CD4-positive, alpha-beta memory T cell (primary cell): ENCODE data around the gene GPC5. TPM values are rescaled to one million over a fixed set of nuclear protein-coding genes. Genes with fewer than 3 reads are reported as not detected.

Source experiments
- CTCF ChIA-PET: fragments of 350-600 bp; sonication (Branson Sonifier 250); formaldehyde crosslinking; loops from one replicate; lab custom pipeline; 2021; ENCODE audit warnings: inconsistent platforms; ENCODE audit not compliant: partially characterized antibody; lab: Charles Lee
- POLR2A ChIA-PET: fragments of 350-600 bp; sonication (Branson Sonifier 250); formaldehyde crosslinking; loops from one replicate; lab custom pipeline; 2021; ENCODE audit not compliant: partially characterized antibody; lab: Charles Lee
- DNase-seq, 5 donors: peaks; one replicate each; pipeline versions ENCODE4 v3.0.0 to v3.0.0-alpha.2; 2020 to 2022; ENCODE audit warnings: mixed read lengths in 1 of 5
- H3K27ac ChIP-seq: one replicate; pipeline ENCODE4 v1.7.0; 2013; ENCODE audit warnings: low read depth, low read length
- H3K27me3 ChIP-seq: 2 replicates; pipeline ENCODE4 v1.7.0; 2013; ENCODE audit warnings: mild to moderate bottlenecking, low read length, moderate library complexity; ENCODE audit not compliant: insufficient read depth
- H3K36me3 ChIP-seq: 2 replicates; pipeline ENCODE4 v1.7.0; 2013; ENCODE audit warnings: mild to moderate bottlenecking, low read length, moderate library complexity; ENCODE audit not compliant: insufficient read depth
- H3K4me1 ChIP-seq: 2 replicates; pipeline ENCODE4 v1.7.0; 2013; ENCODE audit warnings: mild to moderate bottlenecking, low read length, moderate library complexity; ENCODE audit not compliant: insufficient read depth
- H3K4me3 ChIP-seq, 2 donors: one replicate each; pipeline ENCODE4 v1.7.0; 2013; ENCODE audit warnings: low read length in 2 of 2, mild to moderate bottlenecking in 1 of 2
- H3K9me3 ChIP-seq, 2 donors: one replicate each; pipeline ENCODE4 v1.7.0; 2013; ENCODE audit warnings: low read length in 2 of 2, control low read depth in 1 of 2; ENCODE audit not compliant: control insufficient read depth in 1 of 2
- H3K27ac Mint-ChIP-seq, 7 donors: one replicate each; pipeline ENCODE4 v1.8.0; 2020 to 2021; ENCODE audit warnings: mixed read lengths in 7 of 7, mild to moderate bottlenecking in 6 of 7, inconsistent platforms in 3 of 7, moderate library complexity in 3 of 7
- H3K27me3 Mint-ChIP-seq, 2 donors: one replicate each; pipeline ENCODE4 v1.8.0; 2020 to 2021; ENCODE audit warnings: mixed read lengths in 2 of 2
- H3K36me3 Mint-ChIP-seq, 2 donors: one replicate each; pipeline ENCODE4 v1.8.0; 2020 to 2021; ENCODE audit warnings: mixed read lengths in 2 of 2, inconsistent platforms in 1 of 2, mild to moderate bottlenecking in 1 of 2
- H3K4me1 Mint-ChIP-seq, 4 donors: one replicate each; pipeline ENCODE4 v1.8.0; 2020 to 2021; ENCODE audit warnings: mixed read lengths in 4 of 4, mild to moderate bottlenecking in 1 of 4
- H3K4me3 Mint-ChIP-seq, 8 donors: one replicate each; pipeline ENCODE4 v1.8.0; 2020 to 2021; ENCODE audit warnings: mixed read lengths in 8 of 8, mild to moderate bottlenecking in 7 of 8, moderate library complexity in 6 of 8, inconsistent platforms in 3 of 8
- H3K9me3 Mint-ChIP-seq, 8 donors: one replicate each; pipeline ENCODE4 v1.8.0; 2020 to 2021; ENCODE audit warnings: mixed read lengths in 8 of 8, mild to moderate bottlenecking in 5 of 8, inconsistent platforms in 3 of 8, moderate library complexity in 1 of 8
- intact Hi-C: fragments of 100-400 bp; cut with micrococcal nuclease; formaldehyde crosslinking; loops from one replicate; pipeline ENCODE4 v1.15.1; 2023
- polyA plus RNA-seq, 2 donors: library from polyadenylated mRNA; unstranded; fragments of 300-500 nt; fragmentation: Illumina TruSeq; gene quantifications; one replicate each; pipeline ENCODE4 v1.2.3, GENCODE V29; 2021
- total RNA-seq, 2 experiments: library from RNA; stranded (reverse); gene quantifications; one replicate each; pipeline ENCODE4 v1.2.3, GENCODE V29; 2021

GPC5 gene
- total and polyA plus RNA-seq, 4 experiments from 2014 or later: 0.14 TPM; not detected in 3

DNA sequence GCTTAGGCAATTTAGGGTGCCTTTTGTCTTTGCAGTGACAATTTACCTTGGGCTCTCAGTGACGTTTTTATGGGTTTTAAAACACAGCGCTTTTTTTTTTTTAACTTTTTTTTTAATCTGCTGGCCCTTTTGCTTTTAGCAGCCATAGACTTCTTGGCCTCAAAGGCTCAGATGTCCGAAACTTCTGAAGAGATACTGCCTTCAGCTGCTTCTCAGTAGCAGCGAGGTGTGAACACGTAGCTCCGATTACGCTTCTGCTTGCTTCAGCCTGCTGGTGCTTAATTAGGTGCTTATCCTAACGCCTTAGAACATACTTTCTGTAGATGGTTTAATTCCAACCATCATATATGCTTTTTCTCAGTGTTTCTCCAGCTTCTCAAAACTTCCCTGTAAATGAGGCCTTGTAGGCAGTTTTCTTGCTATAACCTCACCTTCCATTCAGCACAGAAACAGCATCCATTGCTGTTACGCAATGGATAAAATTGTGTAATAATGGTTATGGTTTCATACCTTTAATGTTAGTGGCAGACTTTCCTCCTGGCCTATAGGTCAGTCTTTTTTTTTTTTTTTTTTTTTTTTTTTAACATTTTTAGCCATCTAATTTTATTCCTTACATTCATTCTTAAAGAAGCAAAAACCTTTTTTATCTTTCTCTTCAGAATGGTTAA lies 723.9 kb downstream of the GPC5 start:
- no peak for DNase-seq
- H3K27ac Mint-ChIP-seq: no peak overlapping the region
- intact Hi-C loops: no loop called here
- Histone ChIP-seq H3K9me3 (no peaks in the 10 kb centered on the region), H3K27me3 (no peaks in the 10 kb centered on the region), H3K4me3 (no peak overlapping the region), H3K4me1 (no peaks in the 10 kb centered on the region), H3K27ac (no peak overlapping the region), H3K36me3 (no peaks in the 10 kb centered on the region)
- no peaks in the 10 kb centered on the region for H3K36me3 Mint-ChIP-seq
- H3K4me1 Mint-ChIP-seq: no peaks in the 10 kb centered on the region
- ChIA-PET POLR2A (no interaction called here), CTCF (no interaction called here)
- no peaks in the 10 kb centered on the region for H3K27me3 Mint-ChIP-seq
- peaks cover 0 to 15% (median 2%) of the 10 kb centered on the region in 8 donors for H3K9me3 Mint-ChIP-seq
- H3K4me3 Mint-ChIP-seq: no peak overlapping the region

DNA sequence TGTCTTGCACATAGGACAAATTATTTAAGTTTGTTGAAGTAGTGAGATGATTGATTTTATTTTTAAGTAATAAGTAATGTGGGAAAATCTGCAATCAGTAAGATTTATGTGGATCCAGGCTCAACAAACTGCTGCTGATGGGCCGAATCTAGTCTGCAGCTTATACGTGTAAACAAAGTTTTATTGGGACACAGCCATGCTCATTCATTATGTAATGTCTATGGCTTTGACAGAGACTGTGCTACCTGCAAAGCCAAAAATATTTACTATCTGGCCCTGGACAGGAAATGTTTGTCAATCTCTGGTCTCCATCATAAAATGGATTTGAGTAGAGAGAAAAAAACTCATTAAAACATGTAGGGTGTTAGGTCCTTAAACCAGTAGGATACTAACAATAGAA lies 728.0 kb downstream of the GPC5 start:
- ChIA-PET CTCF (no interaction called here), POLR2A (no interaction called here)
- no peaks in the 10 kb centered on the region for H3K4me1 Mint-ChIP-seq
- no peaks in the 10 kb centered on the region for H3K36me3 Mint-ChIP-seq
- Histone ChIP-seq H3K9me3 (no peaks in the 10 kb centered on the region), H3K27ac (no peak overlapping the region), H3K4me3 (no peak overlapping the region), H3K4me1 (no peaks in the 10 kb centered on the region), H3K27me3 (no peaks in the 10 kb centered on the region), H3K36me3 (no peaks in the 10 kb centered on the region)
- no peak overlapping the region for H3K4me3 Mint-ChIP-seq
- H3K9me3 Mint-ChIP-seq: peaks cover 0 to 4% (median 0%) of the 10 kb centered on the region in 8 donors
- H3K27me3 Mint-ChIP-seq: no peaks in the 10 kb centered on the region
- DNase-seq: no peak
- H3K27ac Mint-ChIP-seq: no peak overlapping the region
- intact Hi-C loops: no loop called here

DNA sequence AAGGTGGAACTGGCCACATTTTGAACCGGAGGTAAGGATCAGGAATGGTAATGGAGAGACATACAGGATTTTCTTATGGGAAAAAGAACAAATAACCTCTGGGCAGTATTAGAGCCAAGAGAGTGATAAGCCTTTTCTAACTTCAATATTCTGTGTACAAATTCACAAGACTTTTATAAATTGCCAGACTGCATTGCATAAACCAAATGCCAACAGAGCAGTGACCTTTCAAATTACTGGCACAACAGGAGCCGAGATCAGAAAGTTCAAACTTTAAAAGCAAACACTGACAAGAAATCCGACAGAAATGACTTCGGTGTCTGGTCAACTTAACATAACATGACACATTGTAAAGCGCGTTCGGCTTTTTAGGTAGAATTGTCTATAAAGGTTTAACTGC lies 737.1 kb downstream of the GPC5 start:
- intact Hi-C loops: no loop called here
- DNase-seq: no peak
- no peaks in the 10 kb centered on the region for H3K4me1 ChIP-seq
- Mint-ChIP-seq H3K27ac (no peak overlapping the region), H3K9me3 (peaks cover 0 to 8% (median 2%) of the 10 kb centered on the region in 8 donors), H3K27me3 (no peaks in the 10 kb centered on the region), H3K4me1 (no peaks in the 10 kb centered on the region), H3K36me3 (no peaks in the 10 kb centered on the region), H3K4me3 (no peak overlapping the region)
- H3K36me3 ChIP-seq: no peaks in the 10 kb centered on the region
- H3K4me3 ChIP-seq: no peak overlapping the region
- H3K27me3 ChIP-seq: no peaks in the 10 kb centered on the region
- no peaks in the 10 kb centered on the region for H3K9me3 ChIP-seq
- H3K27ac ChIP-seq: no peak overlapping the region
- CTCF ChIA-PET: no interaction called here
- POLR2A ChIA-PET: no interaction called here

DNA sequence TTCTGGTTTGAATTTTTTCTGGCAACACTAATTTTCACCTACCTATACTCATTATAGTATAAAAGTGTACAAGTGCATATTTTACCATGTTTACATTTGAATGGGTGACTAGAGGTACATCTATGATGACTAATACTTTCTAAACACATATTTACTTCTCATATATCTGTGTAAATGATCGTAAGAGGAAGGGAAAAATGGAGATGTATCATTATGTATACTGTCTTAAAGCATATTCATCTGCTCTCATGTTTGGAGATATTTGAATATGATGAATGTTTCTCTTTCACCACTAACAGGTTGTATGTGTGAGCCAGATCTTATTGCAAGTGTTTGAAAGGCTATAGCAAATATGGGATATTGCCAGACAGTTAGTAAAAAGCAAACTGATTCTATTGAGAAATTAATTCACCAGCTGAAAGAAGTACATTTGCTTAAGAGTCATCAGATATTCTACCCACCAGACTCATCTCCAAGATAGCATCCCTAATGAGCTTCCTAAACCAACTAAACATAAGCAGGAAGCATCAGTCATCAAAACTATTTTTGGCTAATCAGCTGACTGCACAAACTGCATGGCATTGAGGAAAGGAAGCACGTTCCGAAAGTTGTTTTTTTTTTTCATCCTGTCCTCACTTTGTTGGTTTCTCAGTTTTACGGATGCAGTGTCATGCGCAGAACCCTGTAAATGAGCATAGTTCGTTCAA lies 738.2 kb downstream of the GPC5 start:
- no peaks in the 10 kb centered on the region for H3K27me3 ChIP-seq
- intact Hi-C loops: no loop called here
- H3K27me3 Mint-ChIP-seq: no peaks in the 10 kb centered on the region
- no peaks in the 10 kb centered on the region for H3K4me1 ChIP-seq
- POLR2A ChIA-PET: no interaction called here
- H3K36me3 Mint-ChIP-seq: no peaks in the 10 kb centered on the region
- no peak overlapping the region for H3K27ac Mint-ChIP-seq
- no peaks in the 10 kb centered on the region for H3K36me3 ChIP-seq
- H3K4me3 ChIP-seq: no peak overlapping the region
- DNase-seq: no peak
- H3K4me1 Mint-ChIP-seq: no peaks in the 10 kb centered on the region
- H3K27ac ChIP-seq: no peak overlapping the region
- H3K9me3 ChIP-seq: no peaks in the 10 kb centered on the region
- H3K9me3 Mint-ChIP-seq: peaks cover 0 to 8% (median 2%) of the 10 kb centered on the region in 8 donors
- H3K4me3 Mint-ChIP-seq: no peak overlapping the region
- CTCF ChIA-PET: no interaction called here

DNA sequence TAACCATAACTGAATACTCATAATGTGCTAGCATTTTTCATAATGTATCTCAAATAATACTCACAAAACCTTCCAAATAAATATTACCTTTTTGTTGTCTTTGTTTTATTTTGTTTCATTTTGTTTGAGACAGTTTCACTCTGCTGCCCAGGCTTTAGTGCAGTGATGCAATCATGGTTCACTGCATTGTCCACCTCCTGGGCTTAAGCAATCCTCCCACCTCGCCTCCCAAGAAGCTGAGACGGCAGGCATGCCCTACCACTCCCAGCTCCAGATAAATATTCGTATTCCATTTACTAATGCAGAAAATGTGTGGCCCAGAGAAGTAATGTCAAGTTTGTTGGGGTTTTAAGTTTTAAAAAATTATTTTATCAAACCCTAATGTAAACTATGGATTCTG lies 739.1 kb downstream of the GPC5 start:
- no peak for DNase-seq
- no peak overlapping the region for H3K4me3 Mint-ChIP-seq

DNA sequence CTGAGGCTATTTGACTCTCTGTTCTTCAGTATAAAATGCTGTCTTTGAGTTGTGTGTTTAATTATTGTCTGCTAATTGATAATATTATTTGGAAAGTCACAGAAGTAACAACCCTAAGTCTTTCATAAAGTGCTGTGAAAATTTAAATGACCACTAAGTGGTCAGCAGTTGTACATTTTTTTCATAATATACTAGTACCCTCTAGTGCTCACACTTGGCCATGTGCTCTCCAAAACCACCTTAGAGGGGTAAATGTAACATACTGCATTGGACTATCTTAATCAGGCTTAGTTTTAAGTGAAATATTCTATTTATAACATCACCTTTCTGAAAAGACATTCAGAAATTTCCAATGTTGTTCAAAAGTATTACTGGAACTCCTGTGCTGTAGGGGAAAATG lies 745.3 kb downstream of the GPC5 start:
- Histone ChIP-seq H3K4me3 (no peak overlapping the region), H3K9me3 (no peaks in the 10 kb centered on the region), H3K36me3 (no peaks in the 10 kb centered on the region), H3K27ac (no peak overlapping the region), H3K27me3 (no peaks in the 10 kb centered on the region), H3K4me1 (no peaks in the 10 kb centered on the region)
- Mint-ChIP-seq H3K4me1 (no peaks in the 10 kb centered on the region), H3K27me3 (no peaks in the 10 kb centered on the region), H3K4me3 (no peak overlapping the region), H3K9me3 (peaks cover 0 to 5% (median 0%) of the 10 kb centered on the region in 8 donors), H3K27ac (no peak overlapping the region), H3K36me3 (no peaks in the 10 kb centered on the region)
- intact Hi-C loops: no loop called here
- ChIA-PET POLR2A (no interaction called here), CTCF (no interaction called here)
- DNase-seq: no peak

More for the DNA sequence above, 739.1 kb downstream of the GPC5 start:
- Mint-ChIP-seq H3K9me3 (peaks cover 0 to 8% (median 2%) of the 10 kb centered on the region in 8 donors), H3K36me3 (no peaks in the 10 kb centered on the region), H3K4me1 (no peaks in the 10 kb centered on the region), H3K27ac (no peak overlapping the region), H3K27me3 (no peaks in the 10 kb centered on the region)
- Histone ChIP-seq H3K4me3 (no peak overlapping the region), H3K9me3 (no peaks in the 10 kb centered on the region), H3K27ac (no peak overlapping the region), H3K4me1 (no peaks in the 10 kb centered on the region), H3K36me3 (no peaks in the 10 kb centered on the region), H3K27me3 (no peaks in the 10 kb centered on the region)
- ChIA-PET POLR2A (no interaction called here), CTCF (no interaction called here)
- intact Hi-C loops: no loop called here

DNA sequence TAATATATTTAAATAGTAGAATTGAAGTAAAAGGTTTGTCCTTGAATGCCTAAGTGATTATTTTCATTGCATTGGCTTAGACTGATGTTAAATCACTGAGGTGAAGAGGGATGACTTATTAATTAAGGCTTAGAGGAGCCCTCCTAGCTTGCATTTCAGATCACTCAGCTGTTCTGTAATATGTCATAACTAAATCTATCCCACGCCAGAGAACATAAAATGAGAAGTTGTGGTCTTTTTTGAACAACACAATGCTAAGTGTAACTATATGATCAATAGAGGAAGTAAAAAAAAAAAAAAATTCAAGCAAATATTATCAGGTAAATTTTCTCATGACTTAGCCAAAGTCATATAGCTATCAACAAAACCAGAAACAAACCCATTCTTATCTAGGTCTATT lies 752.2 kb downstream of the GPC5 start:
- Histone ChIP-seq H3K4me3 (no peak overlapping the region), H3K36me3 (no peaks in the 10 kb centered on the region), H3K27me3 (no peaks in the 10 kb centered on the region), H3K4me1 (no peaks in the 10 kb centered on the region), H3K9me3 (no peaks in the 10 kb centered on the region), H3K27ac (no peak overlapping the region)
- no peaks in the 10 kb centered on the region for H3K27me3 Mint-ChIP-seq
- H3K36me3 Mint-ChIP-seq: no peaks in the 10 kb centered on the region
- no peak for DNase-seq
- ChIA-PET CTCF (no interaction called here), POLR2A (no interaction called here)
- no peak overlapping the region for H3K4me3 Mint-ChIP-seq
- intact Hi-C loops: no loop called here
- no peaks in the 10 kb centered on the region for H3K4me1 Mint-ChIP-seq
- no peak overlapping the region for H3K27ac Mint-ChIP-seq
- peaks cover 0 to 4% (median 0%) of the 10 kb centered on the region in 8 donors for H3K9me3 Mint-ChIP-seq
